Coronary artery (tissue), 2 donors: ENCODE data around the gene BSG.

Experiments
- DNase-seq: peaks from one replicate; pipeline ENCODE4 v3.0.0-alpha.2; 2017; ENCODE audit warnings: low spot score
- H3K27ac ChIP-seq, 2 donors: fragments of 200-600 bp; sonication (generic); one replicate each; pipeline ENCODE4 v1.5.1; 2016 to 2019
- H3K4me3 ChIP-seq: fragments of 200-600 bp; sonication (generic); 2 replicates; pipeline ENCODE4 v1.5.1; 2016; ENCODE audit warnings: mild to moderate bottlenecking, moderate library complexity
- CTCF ChIP-seq: fragments of 200-600 bp; sonication (generic); IDR thresholded peaks from one replicate; pipeline ENCODE4 v1.5.1; 2019; ENCODE audit warnings: antibody characterized with exemption

Gene BSG

GRCh38 chr19:572140-572742, at the start of gene BSG:
Gene BSG (plus strand): TSS chr19:572596. CDS start chr19:572635, 39 bp downstream.
- DNase-seq: peak; percentile 98
- no peak for TF ChIP-seq CTCF
- Histone ChIP-seq H3K27ac (peak within 1 kb of the TSS; percentile 82 to 84), H3K4me3 (peak within 1 kb of the TSS; percentile 83)

- TF ChIP-seq CTCF: no peak
- Histone ChIP-seq H3K27ac (no peak overlapping the region), H3K4me3 (no peak overlapping the region)
- peak; percentile 54 for DNase-seq
Measured at GRCh38 chr19:522726-523125, 49.7 kb upstream of the BSG start.

- DNase-seq: peak; percentile 71
- no peak overlapping the region for H3K27ac ChIP-seq
- no peak for TF ChIP-seq CTCF
- no peak overlapping the region for H3K4me3 ChIP-seq
Measured at GRCh38 chr19:524062-524674, 48.2 kb upstream of the BSG start.

GRCh38 chr19:525029-525428, 47.4 kb upstream of the BSG start:
- H3K4me3 ChIP-seq: no peak overlapping the region
- H3K27ac ChIP-seq: no peak overlapping the region
- no peak for TF ChIP-seq CTCF
- DNase-seq: no peak

GRCh38 chr19:525857-526419, 46.5 kb upstream of the BSG start:
- TF ChIP-seq CTCF: no peak
- no peak overlapping the region for H3K4me3 ChIP-seq
- no peak overlapping the region for H3K27ac ChIP-seq
- no peak for DNase-seq

- H3K4me3 ChIP-seq: peak overlapping the region; percentile 94
- TF ChIP-seq CTCF: no peak
- peak overlapping the region; percentile 91 to 97 for H3K27ac ChIP-seq
- no peak for DNase-seq
Measured at GRCh38 chr19:530134-531008, 42.0 kb upstream of the BSG start.
